NCI-H226 (cell line): ENCODE measurements around the gene SLC39A8.
A peak's percentile ranks its signal among the peaks of the same experiment; 100 is the strongest.

Experiments used
- DNase-seq: peaks from one replicate; pipeline ENCODE4 v3.0.0-alpha.2; 2015

Gene SLC39A8

DNA sequence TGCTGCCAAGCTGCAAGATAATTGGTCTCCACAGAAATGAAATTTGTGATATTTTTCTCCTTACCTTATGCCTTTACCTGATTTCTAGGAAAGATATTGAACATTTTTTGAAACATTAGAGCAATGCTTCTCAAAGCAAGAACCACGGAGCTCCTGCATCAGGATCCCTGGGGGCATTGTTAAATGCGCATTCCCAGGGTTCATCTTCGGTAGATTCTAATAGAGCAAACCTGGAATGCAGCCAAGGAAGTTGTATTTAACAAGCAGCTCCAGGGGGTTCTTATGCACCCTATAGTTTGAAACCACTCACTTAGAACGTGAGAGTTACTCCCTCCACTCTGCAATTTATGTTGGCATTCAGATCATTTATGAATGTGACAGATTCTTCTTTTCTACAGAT lies 126.2 kb downstream of the SLC39A8 start:
- DNase-seq, result no peak

DNA sequence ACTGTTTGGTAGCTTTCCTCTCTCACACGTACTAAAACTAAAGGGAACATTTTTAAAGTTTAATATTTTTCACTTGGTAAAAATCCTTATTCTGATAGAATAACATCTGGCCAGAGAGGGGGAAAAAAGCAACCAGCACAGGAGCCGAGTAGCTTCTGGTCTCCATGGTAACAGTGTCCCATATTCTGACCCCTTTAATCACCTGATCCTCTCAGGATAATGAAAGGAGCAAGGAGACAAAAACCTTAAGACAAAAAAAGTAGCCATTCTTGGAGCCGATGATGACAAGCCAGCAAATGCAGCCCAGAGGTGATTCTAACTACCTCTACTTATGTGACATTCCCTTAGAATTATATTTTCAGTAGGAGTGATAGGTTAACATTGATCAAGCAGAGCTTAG lies 126.6 kb downstream of the SLC39A8 start:
- no peak for DNase-seq

DNA sequence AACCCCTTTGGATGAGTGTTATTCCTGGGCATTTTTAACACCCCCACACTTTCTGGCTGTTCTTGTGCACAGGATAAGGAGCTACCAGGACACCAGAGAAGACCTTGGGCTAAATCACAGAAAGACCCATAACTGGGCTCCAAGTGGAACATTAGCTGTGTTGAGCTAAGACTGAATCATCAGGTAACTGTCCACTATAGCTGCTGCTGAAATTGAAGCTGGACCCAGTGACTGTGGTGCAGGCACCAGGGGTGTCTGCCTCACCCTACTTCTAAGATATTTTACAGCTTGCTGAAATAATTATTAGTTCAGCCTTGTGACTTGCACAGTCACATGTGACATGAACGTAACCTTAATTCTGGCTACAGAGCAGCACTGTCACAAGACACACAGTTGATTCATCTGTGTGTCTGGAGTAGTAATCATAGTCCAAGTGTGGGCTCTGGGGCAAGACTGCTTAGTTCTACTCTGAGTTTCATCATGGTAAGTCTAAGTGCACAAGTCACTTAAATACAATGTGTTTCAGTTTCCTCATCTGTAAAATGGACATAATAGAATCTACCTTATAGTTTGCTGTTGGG lies 127.4 kb downstream of the SLC39A8 start:
- DNase-seq, result no peak

DNA sequence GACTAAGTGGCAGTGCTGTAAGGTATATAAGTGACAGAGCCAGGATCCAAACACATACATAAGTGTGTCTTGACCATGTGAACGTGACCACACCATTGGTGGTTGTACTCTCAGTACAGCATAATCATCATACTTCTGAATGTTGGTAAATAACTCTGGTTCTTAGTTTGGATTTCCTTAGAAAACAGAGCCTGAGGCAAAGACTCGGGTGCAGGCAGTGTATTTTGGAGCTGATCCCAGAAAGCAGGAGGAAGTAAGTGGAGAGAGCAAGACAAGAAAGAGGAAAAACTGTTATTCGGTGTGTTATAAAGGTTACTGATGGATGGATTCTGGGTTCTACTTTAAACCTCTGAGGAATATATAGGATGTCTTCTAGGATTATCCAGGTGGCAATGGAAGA lies 127.9 kb downstream of the SLC39A8 start:
- DNase-seq, result peak; percentile 46

DNA sequence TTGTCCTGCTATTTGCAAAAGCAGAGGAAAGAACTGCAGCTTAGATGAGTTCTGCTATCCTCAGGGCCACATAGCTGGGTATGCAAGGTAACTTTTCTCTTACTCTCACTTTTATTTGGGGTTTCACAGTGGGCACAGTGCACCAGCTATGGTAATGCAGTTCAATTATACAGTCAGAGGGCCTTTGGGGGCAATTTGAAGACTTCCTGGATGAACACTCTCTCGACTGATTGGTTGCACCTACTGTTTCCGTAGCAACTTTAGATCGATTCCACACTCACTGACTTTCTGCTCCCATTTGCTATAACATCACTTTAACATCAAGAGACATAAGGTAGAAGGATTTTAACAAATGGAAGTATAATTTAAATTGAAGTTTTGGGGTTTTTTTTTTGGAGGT lies 128.6 kb downstream of the SLC39A8 start:
- DNase-seq, result no peak

DNA sequence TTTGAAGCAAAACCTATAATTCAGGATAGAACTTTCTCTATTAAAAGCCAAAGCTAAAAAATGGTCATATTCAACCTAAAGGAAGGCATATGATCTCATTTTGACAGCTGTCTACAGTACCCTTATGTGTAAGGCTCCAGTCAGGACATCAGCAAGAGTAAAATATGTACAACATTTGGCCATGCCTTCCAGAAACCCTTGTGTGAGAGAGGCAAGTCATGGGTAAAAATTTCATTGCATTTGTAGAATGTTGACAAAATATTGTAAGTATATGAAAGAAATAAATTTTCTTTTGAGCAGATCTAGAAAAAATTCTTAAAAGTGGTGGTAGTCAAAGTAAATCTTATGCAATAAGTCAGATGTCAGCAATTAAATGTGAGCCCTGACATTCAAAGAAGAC lies 132.3 kb downstream of the SLC39A8 start:
- DNase-seq, result no peak
